Thyroid gland (tissue), 4 donors: ENCODE measurements around the gene RAP1A.

ENCODE experiments used
- CTCF ChIP-seq, 6 experiments: fragments of 200-600 bp in 3 of 6; fragments of 450-650 bp in 3 of 6; sonication (generic) in 3 of 6; IDR thresholded peaks; one replicate each; pipeline ENCODE4 v1.5.1; 2016 to 2019; ENCODE audit warnings: antibody characterized with exemption in 6 of 6, mild to moderate bottlenecking in 2 of 6, inconsistent platforms in 1 of 6, moderate library complexity in 1 of 6
- POLR2A ChIP-seq, 2 donors: fragments of 450-650 bp; IDR thresholded peaks; one replicate each; pipeline ENCODE4 v1.6.1; 2017; ENCODE audit warnings: antibody characterized with exemption in 2 of 2, mild to moderate bottlenecking in 2 of 2, moderate library complexity in 1 of 2

- TF ChIP-seq POLR2A (IDR thresholded peaks at IDR 0.05), result no peak
- TF ChIP-seq CTCF (IDR thresholded peaks at IDR 0.05), result peak in 4 of 6 experiments; percentile 40 to 50 (median 42)
Measured at GRCh38 chr1:111570781-111571181, 48.8 kb upstream of the RAP1A start.
